Measurements from ENCODE around the gene SKAP1. TPM values are rescaled to one million over a fixed set of nuclear protein-coding genes. Genes with fewer than 3 reads are reported as not detected.

The SKAP1 gene
- total and polyA plus RNA-seq, 2 of the 13 experiments (the other 11 are each of a cell fraction or from before 2014, with no cell fraction given): 0.21 TPM; not detected in 1

GRCh38 chr17:48150597-48151001 lies 279.4 kb downstream of the SKAP1 start (continued):
- TF ChIP-seq FOXP1 (IDR thresholded peaks at IDR 0.05): no peak
- TF ChIP-seq FOXP1 (CRISPR knock-in tag; IDR thresholded peaks at IDR 0.05): no peak
- TF ChIP-seq ZFYVE20 (CRISPR knock-in tag; IDR thresholded peaks at IDR 0.05; ENCODE audit: borderline replicate concordance, low read depth): no peak

DNA sequence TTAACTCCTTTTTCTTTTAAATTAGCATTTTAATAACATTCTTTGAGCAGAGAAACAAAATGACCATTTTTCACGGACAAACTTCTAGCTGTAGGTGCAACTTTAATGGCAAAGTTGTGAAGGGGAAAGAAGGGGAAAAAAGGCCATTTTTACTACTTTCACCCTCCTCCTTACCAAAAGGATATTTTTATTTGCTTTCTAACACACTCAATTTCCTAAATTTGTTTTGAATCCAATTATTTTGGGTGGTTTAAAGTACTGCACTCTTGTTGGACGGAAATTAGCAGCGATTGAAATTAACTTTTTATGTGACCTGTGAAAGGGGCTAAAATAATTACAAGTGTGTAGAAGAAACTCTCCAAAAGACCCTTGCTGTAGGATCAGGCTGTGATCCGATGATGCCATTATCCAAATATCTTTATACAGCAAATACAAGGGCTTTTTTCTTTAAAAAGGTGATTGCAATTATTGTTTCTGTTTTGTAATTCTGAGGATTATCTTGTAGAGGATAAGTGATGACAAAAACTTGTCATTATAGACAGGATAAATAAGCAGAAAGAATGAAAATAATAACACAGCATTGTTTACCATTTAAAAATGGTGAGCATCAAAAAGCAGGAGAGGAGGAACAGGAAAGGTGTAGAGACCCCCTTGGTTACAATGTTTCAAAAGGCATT lies 280.1 kb downstream of the SKAP1 start:
- Histone ChIP-seq H3K27ac (ENCODE audit: extremely low read length, insufficient read depth, low read length) (no peak overlapping the region), H2AFZ (ENCODE audit: low read length) (no peak overlapping the region), H3K9ac (ENCODE audit: insufficient read depth, low read depth, low read length) (no peak overlapping the region), H3K4me3 (replicated peaks in 1 of 3; ENCODE audit: insufficient read depth in 1 of 3, low read depth in 2 of 3, low read length in 3 of 3) (no peak overlapping the region), H3K4me1 (ENCODE audit: insufficient read depth, low read length) (peaks cover 11% of the 10 kb centered on the region), H3K36me3 (replicated peaks in 1 of 2; ENCODE audit: control insufficient read depth in 1 of 2, insufficient read depth in 2 of 2, low read length in 2 of 2) (no peaks in the 10 kb centered on the region), H3K79me2 (ENCODE audit: insufficient read depth, low read length) (no peaks in the 10 kb centered on the region), H3K9me3 (ENCODE audit: low read length) (no peaks in the 10 kb centered on the region), H3K4me2 (ENCODE audit: low read depth, low read length) (no peak overlapping the region), H3K27me3 (ENCODE audit: control insufficient read depth in 1 of 2, insufficient read depth in 2 of 2, low read length in 2 of 2) (peaks cover 0 to 7% of the 10 kb centered on the region in 2 experiments; a peak in 2 of 5 replicates), H4K20me1 (ENCODE audit: insufficient read depth, low read length) (no peaks in the 10 kb centered on the region)
- intact Hi-C loops (cut with micrococcal nuclease; ENCODE audit: unreplicated experiment): loop anchor here (10.0 kb wide), 1 partner anchor 185 kb away; no protein-coding TSS in a partner anchor
- TF ChIP-seq ZKSCAN5 (CRISPR knock-in tag; IDR thresholded peaks at IDR 0.05) (no peak), SRSF9 (IDR thresholded peaks at IDR 0.05; ENCODE audit: borderline replicate concordance, insufficient read depth, low read depth, low read length, poor library complexity, severe bottlenecking) (no peak), IKZF1 (IDR thresholded peaks at IDR 0.05) (no peak), JDP2 (CRISPR knock-in tag; IDR thresholded peaks at IDR 0.05; ENCODE audit: borderline replicate concordance) (no peak), ZNF432 (CRISPR knock-in tag; IDR thresholded peaks at IDR 0.05; ENCODE audit: borderline replicate concordance) (no peak), ONECUT2 (CRISPR knock-in tag; IDR thresholded peaks at IDR 0.05) (no peak)
- TF ChIP-seq, protein P1, sequence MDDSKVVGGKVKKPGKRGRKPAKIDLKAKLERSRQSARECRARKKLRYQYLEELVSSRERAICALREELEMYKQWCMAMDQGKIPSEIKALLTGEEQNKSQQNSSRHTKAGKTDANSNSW (CRISPR knock-in tag; IDR thresholded peaks at IDR 0.05; ENCODE audit: borderline replicate concordance): no peak
- 5% methylated on average over 4 of the region's 4 CpGs for WGBS (ENCODE audit: low lambda C conversion rate)
- POLR2A ChIA-PET: no interaction called here
- FAIRE-seq: no peak
- in situ Hi-C loops (cut with HindIII; ENCODE audit: extremely low pct_ligation_motif_present, low pct_unique_long_range_greater_than_20kb): loop anchor here (5.0 kb wide), 1 partner anchor 447 kb away; no protein-coding TSS in a partner anchor
- CTCF ChIA-PET (ENCODE audit: low intra/inter-chr PET ratio, low total read pairs): no interaction called here
- no peak for DNase-seq (ENCODE audit: low spot score)
- BruUV-seq (replicated peaks): no TSS peak
- ATAC-seq: no peak

Data from HepG2 (cell line).